ENCODE data around the gene WDCP. TPM values are rescaled to one million over a fixed set of nuclear protein-coding genes. Genes with fewer than 3 reads are reported as not detected.

The WDCP gene
- total and polyA plus RNA-seq, 2 donors (not counting 1 experiment from before 2014, with no cell fraction given) = 3.9 to 21.6 TPM

- peaks cover 4% of the 10 kb centered on the region for H3K79me2 ChIP-seq (ENCODE audit: control insufficient read depth, insufficient read depth, low read length)
- peaks cover 19 to 24% of the 10 kb centered on the region in 2 donors for H3K4me1 ChIP-seq (ENCODE audit: control insufficient read depth in 2 of 2, insufficient read depth in 2 of 2, low read length in 2 of 2)
- no peak overlapping the region for H3K9ac ChIP-seq (ENCODE audit: low read length)
- DNase-seq (no peak), ATAC-seq (ENCODE audit: low read depth) (no peak)
- H3K4me3 ChIP-seq (ENCODE audit: control extremely low read depth in 1 of 5, extremely low read depth in 1 of 5, insufficient read depth in 1 of 5, low read depth in 2 of 5, low read length in 4 of 5) = no peak overlapping the region
- CTCF ChIA-PET = interaction anchor here (1.0 to 2.6 kb wide), 4 partner anchors 8 to 125 kb away, joined by 3 to 8 read pairs (median 5); partner anchors contain the start of genes ATAD2B and TP53I3
- H3K36me3 ChIP-seq (replicated peaks in 1 of 2; ENCODE audit: control extremely low read depth in 1 of 2, control insufficient read depth in 1 of 2, extremely low read depth in 1 of 2, insufficient read depth in 2 of 2, low read length in 1 of 2) = no peaks in the 10 kb centered on the region
- H2AFZ ChIP-seq (ENCODE audit: insufficient read depth, low read depth, low read length, poor library complexity, severe bottlenecking) = no peak overlapping the region
- intact Hi-C loops (cut with micrococcal nuclease) = no loop called here
- Mint-ChIP-seq H3K9me3 (ENCODE audit: insufficient read depth) (peaks cover 2% of the 10 kb centered on the region), H3K4me1 (peaks cover 17% of the 10 kb centered on the region), H3K27me3 (no peaks in the 10 kb centered on the region), H3K27ac (no peak overlapping the region), H3K4me3 (no peak overlapping the region)
- WGBS (ENCODE audit: insufficient coverage) = 82% methylated on average over 8 of the region's 8 CpGs
- no peak overlapping the region for H3K4me2 ChIP-seq (replicated peaks; ENCODE audit: low read depth, low read length, poor library complexity, severe bottlenecking)
- peaks cover 0 to 20% (median 2%) of the 10 kb centered on the region in 4 experiments for H3K27me3 ChIP-seq (replicated peaks in 1 of 4; ENCODE audit: control extremely low read depth in 1 of 4, control insufficient read depth in 3 of 4, insufficient read depth in 4 of 4, low read length in 3 of 4)
- H3K27ac ChIP-seq (ENCODE audit: low read length in 2 of 2) = no peak overlapping the region
- POLR2A ChIA-PET = interaction anchor here (0.7 kb wide), 2 partner anchors 20 to 124 kb away, joined by 3 read pairs; no protein-coding TSS in a partner anchor
- no peaks in the 10 kb centered on the region for H4K20me1 ChIP-seq (ENCODE audit: control insufficient read depth, insufficient read depth, low read length, poor library complexity, severe bottlenecking)
- peaks cover 0 to 6% (median 0%) of the 10 kb centered on the region in 3 donors for H3K9me3 ChIP-seq (ENCODE audit: control extremely low read depth in 1 of 3, control insufficient read depth in 2 of 3, insufficient read depth in 1 of 3, low read length in 2 of 3)
- TF ChIP-seq CTCF (IDR thresholded peaks at IDR 0.05) (no peak), EZH2 (IDR thresholded peaks at IDR 0.05; ENCODE audit: borderline replicate concordance, insufficient read depth, low read depth, low read length, poor library complexity, severe bottlenecking) (no peak)
Measured at GRCh38 chr2:24051833-24052232, 4.6 kb upstream of the WDCP start.
